ENCODE results near the gene LGALS1.

The LGALS1 gene

GRCh38 chr22:37696657-37697537 is 21.5 kb downstream of the LGALS1 start, which contains the start of gene TRIOBP:
TRIOBP (plus strand) TSS chr22:37697048; CDS start chr22:37701366, 4,318 bp downstream.
- no peak within 1 kb of the TSS for H2AFZ ChIP-seq (ENCODE audit: low read length)
- no peaks in the 10 kb centered on the region for H3K9me2 ChIP-seq (ENCODE audit: low read depth, low read length)
- peak within 1 kb of the TSS; percentile 28 for H3K27ac ChIP-seq (ENCODE audit: low read depth, low read length, poor library complexity, severe bottlenecking)
- H3K4me3 ChIP-seq (ENCODE audit: low read depth, low read length, poor library complexity, severe bottlenecking) = peak within 1 kb of the TSS; percentile 46
- H3K4me2 ChIP-seq (ENCODE audit: low read length) = peak within 1 kb of the TSS; percentile 66
- H3K79me2 ChIP-seq (ENCODE audit: insufficient read depth, low read length) = no peaks in the 10 kb centered on the region
- H3K9ac ChIP-seq (ENCODE audit: low read length) = no peak within 1 kb of the TSS
- H3K36me3 ChIP-seq (ENCODE audit: insufficient read depth, low read length) = peaks cover 19% of the 10 kb centered on the region
- no peaks in the 10 kb centered on the region for H3K9me3 ChIP-seq (ENCODE audit: low read length)
- H3K4me1 ChIP-seq (ENCODE audit: insufficient read depth, low read length, severe bottlenecking) = peaks cover 15% of the 10 kb centered on the region
- H3K27me3 ChIP-seq (ENCODE audit: insufficient read depth, low read length) = no peaks in the 10 kb centered on the region
- no peaks in the 10 kb centered on the region for H3F3A ChIP-seq (ENCODE audit: insufficient read depth, low read length)
- TF ChIP-seq CTCF (IDR thresholded peaks at IDR 0.05; ENCODE audit: low read length) = peak; percentile 49; the same call in 1 of the 2 replicates
- no peak for TF ChIP-seq EZH2 (IDR thresholded peaks at IDR 0.05; ENCODE audit: borderline replicate concordance, low read length)
- H4K20me1 ChIP-seq (ENCODE audit: insufficient read depth, low read length) = no peaks in the 10 kb centered on the region

- Histone ChIP-seq H3K4me3 (ENCODE audit: low read depth, low read length, poor library complexity, severe bottlenecking) (no peak overlapping the region), H3K9ac (ENCODE audit: low read length) (no peak overlapping the region), H3K36me3 (ENCODE audit: insufficient read depth, low read length) (peaks cover 13% of the 10 kb centered on the region), H3K9me2 (ENCODE audit: low read depth, low read length) (no peaks in the 10 kb centered on the region), H3F3A (ENCODE audit: insufficient read depth, low read length) (no peaks in the 10 kb centered on the region), H3K27me3 (ENCODE audit: insufficient read depth, low read length) (no peaks in the 10 kb centered on the region), H3K9me3 (ENCODE audit: low read length) (no peaks in the 10 kb centered on the region), H3K79me2 (ENCODE audit: insufficient read depth, low read length) (no peaks in the 10 kb centered on the region), H4K20me1 (ENCODE audit: insufficient read depth, low read length) (no peaks in the 10 kb centered on the region), H3K27ac (ENCODE audit: low read depth, low read length, poor library complexity, severe bottlenecking) (no peak overlapping the region), H2AFZ (ENCODE audit: low read length) (no peak overlapping the region), H3K4me1 (ENCODE audit: insufficient read depth, low read length, severe bottlenecking) (peaks cover 15% of the 10 kb centered on the region), H3K4me2 (ENCODE audit: low read length) (no peak overlapping the region)
- TF ChIP-seq CTCF (IDR thresholded peaks at IDR 0.05; ENCODE audit: low read length) = no peak
- no peak for TF ChIP-seq EZH2 (IDR thresholded peaks at IDR 0.05; ENCODE audit: borderline replicate concordance, low read length)
These were observed 22.1 kb downstream of the LGALS1 start for GRCh38 chr22:37697538-37697835.

GRCh38 chr22:37701141-37701786 is 25.8 kb downstream of the LGALS1 start:
- Histone ChIP-seq H3K36me3 (ENCODE audit: insufficient read depth, low read length) (no peaks in the 10 kb centered on the region), H2AFZ (ENCODE audit: low read length) (no peak overlapping the region), H3K4me3 (ENCODE audit: low read depth, low read length, poor library complexity, severe bottlenecking) (no peak overlapping the region), H4K20me1 (ENCODE audit: insufficient read depth, low read length) (no peaks in the 10 kb centered on the region), H3K79me2 (ENCODE audit: insufficient read depth, low read length) (no peaks in the 10 kb centered on the region), H3F3A (ENCODE audit: insufficient read depth, low read length) (no peaks in the 10 kb centered on the region), H3K9ac (ENCODE audit: low read length) (no peak overlapping the region), H3K27ac (ENCODE audit: low read depth, low read length, poor library complexity, severe bottlenecking) (no peak overlapping the region), H3K4me2 (ENCODE audit: low read length) (no peak overlapping the region), H3K9me2 (ENCODE audit: low read depth, low read length) (no peaks in the 10 kb centered on the region), H3K4me1 (ENCODE audit: insufficient read depth, low read length, severe bottlenecking) (peaks cover 17% of the 10 kb centered on the region), H3K9me3 (ENCODE audit: low read length) (no peaks in the 10 kb centered on the region), H3K27me3 (ENCODE audit: insufficient read depth, low read length) (no peaks in the 10 kb centered on the region)
- TF ChIP-seq EZH2 (IDR thresholded peaks at IDR 0.05; ENCODE audit: borderline replicate concordance, low read length) (no peak), CTCF (IDR thresholded peaks at IDR 0.05; ENCODE audit: low read length) (no peak)

Measured in OCI-LY1 (cell line).